NK-92 treated with Interleukin-12 subunit alpha and Interleukin-12 subunit beta, amount 100 ng/mL, for 24 hours (cell line): Measurements from ENCODE around the gene UGT1A8.
A peak's percentile ranks its signal among the peaks of the same experiment; 100 is the strongest.

ENCODE experiments used
- DNase-seq: peaks from one replicate; lab custom pipeline; 2025; lab: John Stamatoyannopoulos, UW

Gene UGT1A8

DNA sequence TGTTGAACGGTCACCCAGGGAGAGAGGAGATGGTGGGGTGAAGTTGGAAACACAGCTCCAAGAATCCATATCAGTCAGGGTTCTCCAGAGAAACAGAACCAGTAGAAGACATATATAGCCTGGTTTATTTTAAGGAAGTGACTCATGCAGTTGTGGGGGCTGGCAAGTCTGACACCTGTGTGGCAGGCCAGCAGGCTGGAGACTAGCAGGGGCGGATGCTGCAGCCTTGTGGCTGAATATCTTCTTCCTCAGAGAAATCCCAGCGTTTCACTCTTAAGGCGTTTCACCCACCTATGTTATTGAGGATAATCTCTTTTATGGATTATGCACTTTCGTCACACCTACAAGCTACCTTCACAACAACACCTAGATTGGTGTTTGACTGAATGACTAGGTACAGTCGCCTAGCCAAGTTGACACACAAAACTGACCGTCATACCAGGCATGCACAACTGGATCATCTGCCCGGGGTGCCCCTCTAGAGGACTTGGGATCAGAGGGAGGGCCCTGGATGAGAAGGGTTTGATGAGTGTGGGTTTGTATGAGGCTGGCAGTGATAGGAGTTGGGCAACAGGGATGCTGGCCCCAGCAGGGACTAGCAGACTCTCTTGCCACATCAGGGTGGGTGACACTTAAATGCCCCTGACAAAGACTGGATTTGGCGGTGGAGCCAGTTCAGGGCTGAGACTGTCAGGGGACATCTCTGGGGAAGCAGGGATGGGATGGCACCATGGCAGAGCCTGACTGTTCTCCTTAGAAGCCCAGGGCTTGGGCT is 184.1 kb downstream of the UGT1A8 start:
- peak; percentile 68 for DNase-seq

DNA sequence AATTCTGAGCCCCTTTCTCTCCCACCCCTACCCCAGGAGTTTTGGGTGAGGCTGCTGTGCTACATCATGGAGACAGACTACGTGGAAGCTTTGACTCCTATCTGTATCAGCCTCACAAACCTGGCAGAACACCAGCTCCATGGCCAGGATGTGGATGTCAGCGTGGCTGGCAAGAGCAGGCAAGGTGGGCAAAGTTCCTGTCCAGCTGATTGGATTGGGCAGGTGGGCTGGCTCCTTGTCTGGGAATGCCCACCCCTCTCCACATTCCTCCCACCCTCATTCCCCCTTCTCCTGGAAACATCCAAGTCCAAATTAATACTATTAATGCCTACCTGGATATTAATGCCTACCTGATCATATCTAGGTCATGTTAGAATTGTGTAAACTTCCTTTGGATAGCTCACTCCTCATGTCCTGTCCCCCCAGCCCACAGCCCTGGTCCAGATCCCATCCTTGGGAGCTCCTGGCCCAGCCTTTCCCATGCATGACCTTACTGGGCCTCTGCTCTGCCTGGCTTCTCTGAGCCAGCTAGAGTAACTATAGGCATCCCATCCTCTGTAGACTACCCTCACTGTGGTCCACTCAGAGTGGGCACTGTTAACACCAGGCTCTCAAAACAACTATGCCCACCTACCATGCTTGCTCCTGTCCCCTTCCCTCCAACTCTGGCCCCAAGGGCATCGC is 184.8 kb downstream of the UGT1A8 start:
- no peak for DNase-seq

DNA sequence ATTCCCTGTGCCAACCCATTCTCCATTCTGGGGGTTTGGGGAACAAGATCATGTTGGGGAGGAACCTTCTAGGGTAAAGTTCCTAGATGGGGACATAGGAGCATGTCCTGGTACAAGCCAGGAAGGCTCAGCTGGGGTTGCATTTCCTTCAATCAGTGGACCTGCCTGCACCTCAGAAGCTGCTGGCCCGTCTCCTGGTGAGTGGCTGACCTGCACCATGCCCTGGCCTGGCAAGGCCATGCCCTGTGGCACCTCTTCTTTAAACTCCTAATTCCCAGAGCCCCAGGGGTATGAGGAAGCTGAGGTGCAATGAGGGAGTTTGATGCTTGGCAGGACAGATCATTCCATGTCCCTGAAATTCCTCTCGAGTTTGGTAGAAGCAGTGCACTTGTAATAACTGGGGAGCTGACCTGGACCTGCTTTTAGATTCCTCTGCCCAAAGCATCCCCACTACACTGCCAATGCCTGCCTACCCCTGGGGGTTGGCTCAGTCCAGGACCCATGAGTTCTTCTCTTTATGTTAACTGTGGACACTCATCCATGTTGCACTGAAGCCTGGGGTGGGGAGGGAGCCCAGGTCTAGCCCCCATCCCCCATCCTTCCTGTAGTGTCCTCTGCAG is 186.0 kb downstream of the UGT1A8 start:
- DNase-seq = no peak

DNA sequence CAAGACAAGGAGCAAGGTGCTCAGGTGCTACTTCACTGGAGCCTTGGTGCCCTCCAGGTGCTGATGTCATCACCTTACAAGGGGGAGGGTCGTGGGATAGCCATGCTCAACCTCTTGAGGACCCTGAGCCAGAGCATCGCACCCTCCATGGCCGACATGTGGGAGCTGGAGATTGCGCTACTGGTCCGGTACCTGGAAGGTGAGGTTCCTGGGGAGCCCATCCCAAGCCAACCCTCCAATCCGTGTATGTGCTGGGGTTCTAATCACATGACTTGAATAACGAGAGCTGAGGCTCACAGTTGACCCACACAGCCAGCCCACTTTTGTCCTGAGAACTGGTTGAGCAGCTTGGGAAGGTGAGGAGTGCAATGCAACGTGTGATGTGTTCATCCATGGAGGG is 186.6 kb downstream of the UGT1A8 start:
- DNase-seq = no peak

DNA sequence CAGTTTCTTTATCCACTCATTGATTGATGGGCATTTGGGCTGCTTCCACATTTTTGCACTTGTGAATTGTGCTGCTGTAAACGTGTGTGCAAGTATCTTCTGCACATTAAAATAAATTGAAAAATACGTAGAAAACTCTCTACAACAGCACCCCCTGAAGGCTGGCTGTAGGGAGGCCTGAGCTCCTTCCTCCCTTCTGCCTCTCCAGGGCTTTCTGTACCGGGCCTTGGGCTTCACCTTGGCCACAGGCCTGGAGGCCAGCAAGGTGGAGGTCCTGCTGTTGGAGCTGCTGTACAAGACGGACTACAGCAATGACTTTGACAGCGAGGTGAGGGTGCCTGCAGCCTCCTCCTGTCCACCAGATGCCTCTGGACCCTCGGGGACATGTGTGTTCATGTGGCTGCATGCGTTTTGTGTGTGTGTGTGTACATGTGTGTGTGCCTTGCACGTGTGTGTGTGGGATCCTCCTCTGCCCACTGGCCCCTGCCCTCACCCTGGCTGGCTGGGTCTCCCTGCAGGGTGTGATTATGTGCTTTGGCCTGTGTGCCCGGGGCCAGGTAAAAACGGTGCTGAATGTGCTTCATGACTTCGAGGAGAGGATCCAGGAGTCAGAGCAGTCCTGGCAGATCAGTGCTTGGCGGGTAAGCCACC is 189.9 kb downstream of the UGT1A8 start:
- no peak for DNase-seq

DNA sequence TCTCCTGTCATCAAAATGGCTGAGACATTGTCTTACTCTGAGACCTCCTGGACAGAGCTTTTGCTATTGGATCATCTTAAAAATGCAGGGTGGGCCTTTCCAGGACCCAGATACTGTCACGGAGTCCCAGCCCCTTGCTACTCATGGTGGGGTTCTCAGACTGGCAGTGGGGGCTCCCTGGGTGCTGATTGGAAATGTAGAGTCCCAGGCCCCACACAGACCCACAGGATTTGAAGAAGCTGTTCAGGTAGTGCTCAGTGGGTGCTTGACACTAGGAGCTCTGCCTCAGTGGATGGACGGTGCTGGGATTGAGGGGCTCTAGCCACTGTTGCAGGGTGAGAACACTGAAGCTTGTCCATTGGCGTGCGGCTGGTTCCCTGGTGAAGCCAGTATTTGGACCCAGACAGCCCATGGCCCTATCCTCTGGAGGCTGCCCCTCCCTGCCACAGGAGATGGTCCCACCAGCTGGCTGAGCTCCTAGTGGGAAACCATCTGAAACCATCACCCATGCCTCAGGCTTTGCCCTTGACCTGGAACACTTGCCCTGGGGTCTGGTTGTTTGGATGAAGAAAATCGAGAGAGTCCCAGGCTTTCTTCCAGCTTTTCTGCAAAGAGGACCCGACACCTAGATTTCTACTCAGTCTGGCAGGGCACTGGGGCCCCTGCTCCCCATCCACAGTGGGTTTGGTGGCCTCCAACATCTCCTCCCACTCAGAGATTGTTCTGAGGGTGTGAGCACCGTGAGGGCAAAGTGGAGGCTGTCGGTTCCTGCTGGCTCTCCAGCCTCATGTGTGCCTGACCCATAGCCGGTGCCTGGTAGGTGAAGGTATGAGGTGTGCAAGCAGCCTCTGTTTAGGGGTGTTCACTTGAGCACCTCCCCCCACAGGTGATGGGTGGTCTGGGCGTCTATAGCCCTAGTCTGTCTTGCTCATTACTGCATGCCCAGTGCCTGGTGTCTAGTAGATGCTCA is 190.8 kb downstream of the UGT1A8 start:
- DNase-seq = no peak

DNA sequence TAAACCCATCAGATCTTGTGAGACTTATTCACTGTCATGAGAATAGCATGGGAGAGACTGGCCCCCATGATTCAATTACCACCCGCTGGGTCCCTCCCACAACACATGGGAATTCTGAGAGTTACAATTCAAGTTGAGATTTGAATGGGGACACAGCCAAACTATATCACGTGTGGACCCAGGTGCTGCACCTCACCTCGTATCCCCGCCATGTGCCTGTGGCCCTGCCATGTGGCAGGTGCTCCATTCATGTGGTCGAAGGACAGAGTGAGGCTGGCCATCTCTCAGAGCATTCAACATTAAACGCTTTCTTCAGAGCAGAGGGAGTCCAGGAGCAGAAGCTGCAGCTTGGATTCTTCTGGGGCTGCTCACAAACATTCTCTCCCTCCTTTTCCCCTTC is 193.0 kb downstream of the UGT1A8 start:
- DNase-seq = no peak

DNA sequence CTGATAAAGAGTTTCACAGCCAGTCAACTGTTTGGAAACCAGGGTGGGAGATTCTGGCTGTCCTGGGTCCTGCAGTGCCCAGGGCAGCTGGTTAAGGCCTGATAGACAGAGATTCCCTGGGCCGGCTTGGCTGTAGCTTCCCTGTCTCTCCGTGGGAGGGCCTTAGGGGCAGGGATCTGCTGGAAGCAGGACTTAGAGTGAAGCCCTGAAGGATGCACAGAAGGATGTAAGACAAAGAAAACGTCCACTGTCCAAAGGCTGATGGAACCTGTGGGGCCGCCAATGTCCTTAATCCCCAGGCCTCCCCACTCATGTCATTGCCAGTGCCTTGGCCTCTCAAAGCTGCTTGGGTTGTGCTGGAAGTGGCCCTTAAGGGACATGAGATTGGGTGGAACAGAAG is 193.7 kb downstream of the UGT1A8 start:
- no peak for DNase-seq

DNA sequence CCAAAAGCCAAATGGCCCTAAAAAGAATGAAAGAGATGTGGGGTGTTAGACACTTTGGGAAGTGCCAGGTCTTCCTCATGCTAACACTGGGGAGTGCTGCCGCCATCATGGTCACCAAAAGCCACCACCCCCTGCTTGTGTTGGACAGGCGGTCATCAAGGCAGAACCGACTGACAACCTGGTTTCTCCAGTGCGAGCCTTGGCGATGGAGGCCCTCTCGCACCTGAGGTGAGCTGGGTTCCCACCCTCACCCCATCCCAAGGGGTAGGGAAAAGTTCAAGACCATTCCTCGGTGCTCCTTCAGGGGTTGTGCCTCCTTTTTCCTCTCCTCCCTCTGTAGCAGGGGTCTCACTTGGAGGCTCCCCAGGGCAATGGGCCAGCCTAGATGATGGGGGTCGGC is 194.3 kb downstream of the UGT1A8 start:
- DNase-seq = no peak

DNA sequence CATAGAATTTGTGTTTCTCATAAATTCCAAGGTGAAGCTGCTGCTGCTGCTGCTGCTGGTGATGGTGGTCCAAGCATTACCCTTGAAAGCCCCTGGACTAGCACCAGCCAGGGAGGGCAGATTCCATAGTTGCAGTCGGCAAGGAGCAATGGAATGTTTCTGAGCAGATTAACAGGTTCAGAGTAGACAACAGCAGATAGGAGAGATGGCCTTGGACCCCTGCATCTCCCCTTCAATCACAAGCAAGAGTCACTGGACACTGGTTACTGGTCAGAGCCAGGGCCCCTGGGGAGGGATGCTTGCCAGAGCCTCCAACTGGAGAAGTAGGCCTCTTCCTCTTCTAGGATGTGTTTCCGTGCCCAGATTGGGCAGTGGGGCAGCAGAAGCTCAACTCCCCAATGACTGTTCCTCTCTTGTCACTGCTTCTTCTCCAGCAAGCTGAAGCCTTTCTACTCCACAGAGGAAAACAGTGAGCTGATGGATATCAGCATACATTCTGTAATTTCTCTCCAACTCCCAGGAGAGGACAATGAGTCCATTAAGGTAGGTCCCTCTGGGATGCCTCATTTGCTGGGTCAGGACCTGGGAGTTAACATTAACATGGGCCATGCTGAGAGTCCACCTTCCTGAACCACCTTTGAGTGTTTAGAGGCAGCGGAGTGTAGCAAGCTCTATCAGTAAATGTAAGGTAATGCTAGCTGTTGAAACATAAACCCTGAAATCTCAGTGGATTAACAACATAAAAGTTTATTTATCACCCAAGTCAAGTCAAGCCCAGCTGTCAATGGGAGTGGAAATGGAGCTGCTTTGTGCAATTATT is 196.0 kb downstream of the UGT1A8 start:
- no peak for DNase-seq

DNA sequence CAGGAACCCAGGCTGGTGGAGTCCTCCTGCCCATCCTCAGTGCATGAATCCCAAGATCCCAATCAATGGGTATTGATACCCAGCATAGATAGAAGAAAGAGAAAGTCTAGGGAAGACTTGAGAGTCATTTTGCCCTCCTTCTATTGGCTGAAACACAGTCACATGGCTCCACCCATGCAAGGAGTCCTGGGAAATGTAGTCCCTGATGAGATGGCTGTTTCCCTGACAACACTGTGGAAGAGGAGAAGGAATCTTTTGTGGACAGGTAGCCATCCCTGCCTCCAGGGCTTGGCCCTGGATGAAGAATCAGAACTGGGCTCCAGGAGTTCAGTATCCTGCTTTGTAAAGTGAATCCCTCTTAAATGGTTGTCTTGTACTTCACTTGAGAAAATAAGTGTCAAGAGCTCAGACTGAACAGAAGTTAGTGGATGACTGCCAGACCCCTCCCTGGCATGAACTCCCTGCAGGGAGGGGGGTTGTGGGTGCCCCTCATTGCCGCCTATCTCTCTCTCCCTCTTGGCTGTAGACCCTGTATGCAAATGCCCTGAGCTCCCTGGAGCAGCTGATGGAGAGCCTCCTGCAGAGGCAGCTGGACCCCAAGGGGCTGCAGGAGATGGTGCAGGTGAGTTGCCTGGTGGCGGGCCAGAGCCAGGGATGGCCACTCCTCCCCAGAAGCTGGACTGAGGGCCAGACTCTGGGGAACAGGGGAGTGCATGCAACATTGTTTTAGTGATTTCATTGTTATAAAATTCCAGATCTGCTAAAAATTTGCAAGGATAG is 196.8 kb downstream of the UGT1A8 start:
- no peak for DNase-seq

DNA sequence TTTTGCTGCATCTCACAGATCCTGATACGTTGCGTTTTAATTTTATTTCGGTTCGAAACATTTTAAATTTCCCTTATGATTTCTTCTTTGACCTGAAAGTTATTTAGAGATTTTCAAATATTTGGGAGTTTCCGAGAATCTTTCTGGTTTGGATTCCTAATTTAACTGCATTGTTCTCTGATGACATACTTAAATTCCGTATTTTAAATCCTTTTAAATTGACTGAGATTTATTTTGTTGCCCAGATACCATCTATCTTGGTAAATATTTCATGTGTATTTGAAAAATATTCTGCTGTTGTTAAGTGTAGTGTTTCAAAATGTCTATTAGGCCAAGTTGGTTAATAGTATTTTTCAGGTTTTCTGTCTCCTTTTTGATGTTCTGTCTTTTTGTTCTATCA is 198.4 kb downstream of the UGT1A8 start:
- no peak for DNase-seq

DNA sequence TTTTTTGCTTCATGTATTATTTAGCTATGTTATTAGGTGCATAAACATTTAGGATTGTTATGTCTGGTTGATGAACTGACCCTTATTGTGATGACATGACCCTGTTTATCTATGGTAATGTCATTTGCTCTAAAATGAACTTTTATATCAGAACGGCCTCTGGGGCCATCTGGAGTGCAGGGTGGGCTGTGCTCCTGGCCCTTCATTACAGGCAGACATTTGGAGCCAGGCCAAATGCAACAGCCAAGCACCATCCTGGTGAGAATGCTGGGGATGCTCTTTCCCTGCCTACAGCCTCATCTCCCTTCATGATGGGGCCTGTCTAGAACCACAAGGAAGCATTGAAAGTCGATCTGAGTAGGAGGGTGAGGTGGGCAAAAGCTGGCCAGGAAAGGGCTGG is 198.9 kb downstream of the UGT1A8 start:
- DNase-seq = no peak

DNA sequence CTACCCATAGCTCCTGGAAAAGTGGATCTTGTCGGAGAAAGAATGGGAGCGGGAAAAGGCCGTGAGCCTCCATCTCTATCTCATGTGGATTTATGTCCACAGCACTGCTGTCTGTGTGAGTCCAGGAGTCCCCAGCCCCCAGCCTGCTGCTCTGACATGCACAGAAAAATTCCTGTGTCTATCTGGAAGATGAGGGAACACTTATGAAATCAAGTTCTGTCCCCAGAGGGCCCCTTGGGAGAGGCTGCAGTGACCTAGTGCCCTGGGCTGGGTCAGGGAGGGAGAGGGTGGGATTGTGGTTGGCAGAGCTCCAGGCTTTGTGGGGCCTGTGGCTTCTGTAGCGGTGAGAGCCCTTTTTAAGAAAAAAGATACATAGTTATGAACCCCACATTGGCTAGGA is 199.3 kb downstream of the UGT1A8 start:
- DNase-seq = no peak

DNA sequence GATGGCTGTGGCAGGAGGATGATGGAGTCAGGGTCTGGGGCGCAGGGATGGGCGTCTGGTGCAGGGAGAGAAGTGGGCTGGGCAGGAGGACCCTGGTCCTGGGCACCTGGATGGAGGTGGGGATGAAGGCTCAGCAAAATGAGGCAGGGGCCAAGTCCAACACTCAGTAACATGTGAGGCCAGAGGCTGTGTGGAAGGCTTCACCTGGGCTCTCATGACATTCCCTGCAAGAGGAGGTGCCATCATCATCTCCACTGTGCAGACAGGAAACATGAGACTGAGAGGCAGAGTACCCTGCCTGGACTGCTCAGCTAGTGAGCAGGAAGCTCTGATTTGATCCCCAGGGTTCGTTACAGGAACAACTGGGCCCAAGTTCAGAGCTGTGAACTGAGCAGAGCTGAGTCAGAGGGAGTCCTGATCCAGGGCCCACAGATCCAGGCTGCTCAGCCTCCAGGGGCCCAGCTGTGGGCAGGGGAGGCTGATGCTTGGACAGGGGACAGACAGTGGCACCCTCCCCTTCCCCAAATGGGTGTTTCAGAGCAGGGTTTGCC is 200.0 kb downstream of the UGT1A8 start:
- DNase-seq = no peak

DNA sequence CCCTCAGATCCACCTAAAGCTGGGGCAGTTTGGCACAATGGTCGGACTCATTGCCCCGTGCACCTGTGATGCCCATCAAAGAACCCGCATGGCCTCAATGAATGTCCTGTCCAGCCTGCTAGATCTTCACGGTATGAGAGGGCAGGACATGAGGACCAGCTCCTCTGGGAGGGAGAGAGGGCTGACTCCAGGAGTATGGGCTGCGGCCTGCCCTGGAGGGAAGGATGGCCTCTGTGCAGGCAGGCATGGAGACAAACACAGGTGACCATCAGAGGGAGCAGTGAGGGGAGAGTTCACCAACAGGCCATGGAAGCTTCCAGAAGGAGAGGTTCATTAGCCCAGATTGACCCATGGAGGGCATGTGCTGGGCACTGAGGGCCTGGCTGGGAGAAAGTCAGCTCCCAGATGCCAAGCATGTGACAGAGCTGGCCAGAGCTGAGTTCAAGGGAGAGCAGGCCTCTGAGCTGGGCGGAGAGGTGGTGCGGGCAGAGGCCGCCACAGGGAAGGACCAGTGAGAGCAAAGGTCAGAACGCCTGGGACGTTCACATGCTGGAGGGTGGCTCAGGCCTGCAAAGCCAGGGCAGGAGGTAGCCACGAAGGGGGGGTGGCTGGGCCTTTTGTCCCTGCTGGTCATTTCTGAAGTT is 200.7 kb downstream of the UGT1A8 start:
- no peak for DNase-seq

DNA sequence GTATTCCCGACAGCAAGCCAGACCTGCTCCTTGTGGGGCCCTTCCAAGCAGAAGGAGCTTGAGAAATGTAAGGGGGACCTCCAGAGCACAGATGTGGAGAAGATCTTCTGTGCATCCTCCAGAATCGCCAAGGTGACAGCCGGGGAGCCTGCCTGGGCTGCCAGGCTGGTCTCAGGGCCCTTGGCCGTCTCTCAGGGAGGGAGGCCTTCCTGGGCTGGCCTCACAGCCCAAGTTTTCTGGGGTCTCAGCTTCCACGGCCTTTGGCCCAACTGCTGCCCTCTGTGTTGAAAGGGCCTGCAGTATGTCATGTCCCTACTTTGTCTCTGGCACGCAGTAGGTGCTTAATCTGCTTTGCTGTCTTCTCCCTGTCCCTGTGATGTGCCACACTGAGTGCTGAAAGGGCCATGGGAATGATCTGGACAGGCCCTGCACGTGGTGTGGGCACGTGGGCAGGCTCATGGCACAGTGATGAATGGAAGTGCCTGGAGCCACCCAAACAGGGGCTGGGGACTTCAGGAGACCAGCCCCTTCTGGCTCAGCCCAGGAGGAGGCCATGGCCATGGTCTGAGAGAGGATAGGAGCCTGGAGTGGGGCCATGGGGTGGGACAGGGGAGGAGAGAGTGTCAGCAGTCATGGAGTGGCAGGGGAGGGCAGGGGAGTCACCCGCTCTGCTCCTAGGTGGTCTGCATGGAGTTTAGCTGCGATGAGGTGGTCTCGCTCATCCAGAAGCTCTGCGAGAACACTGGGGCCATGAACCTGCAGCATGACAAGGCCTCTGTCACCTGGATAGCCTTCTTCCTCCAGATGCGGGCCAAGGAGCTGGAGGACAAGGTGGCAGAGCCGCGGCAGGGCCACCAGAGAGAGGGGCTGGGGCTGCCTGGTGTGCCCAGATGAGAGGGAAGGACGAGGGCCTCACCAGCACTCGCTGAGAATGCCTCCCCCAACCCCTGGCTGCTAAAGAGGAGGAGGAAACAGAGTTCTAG is 201.5 kb downstream of the UGT1A8 start:
- DNase-seq = no peak
